ENCODE results near the gene DPF1. TPM values are rescaled to one million over a fixed set of nuclear protein-coding genes. Genes with fewer than 3 reads are reported as not detected.

DPF1 gene
- total RNA-seq, 2 donors from 2014 or later = 1.8 TPM; not detected in 1

- intact Hi-C loops (cut with DNase I) = no loop called here
- TF ChIP-seq POLR2AphosphoS5 (IDR thresholded peaks at IDR 0.05) (no peak), CTCF (IDR thresholded peaks at IDR 0.05) (no peak), POLR2A (IDR thresholded peaks at IDR 0.05) (no peak)
- 96% methylated on average over 14 of the region's 14 CpGs for WGBS
- Histone ChIP-seq H3K9me3 (no peaks in the 10 kb centered on the region), H3K36me3 (peaks cover 0 to 4% of the 10 kb centered on the region in 2 donors), H3K4me1 (replicated peaks) (no peaks in the 10 kb centered on the region), H3K4me3 (no peak overlapping the region), H3K27me3 (replicated peaks; ENCODE audit: insufficient read depth) (no peaks in the 10 kb centered on the region), H3K27ac (no peak overlapping the region)
- no peak for DNase-seq (ENCODE audit: low spot score)
Observed at GRCh38 chr19:38202504-38202903, 21.5 kb downstream of the DPF1 start.

- no peak for DNase-seq (ENCODE audit: low spot score)
Observed at GRCh38 chr19:38201731-38202130, 22.3 kb downstream of the DPF1 start.

GRCh38 chr19:38199340-38199739 is 24.7 kb downstream of the DPF1 start:
- Histone ChIP-seq H3K36me3 (peaks cover 0 to 4% of the 10 kb centered on the region in 2 donors), H3K27ac (no peak overlapping the region), H3K27me3 (replicated peaks; ENCODE audit: insufficient read depth) (no peaks in the 10 kb centered on the region), H3K4me3 (no peak overlapping the region), H3K4me1 (replicated peaks) (no peaks in the 10 kb centered on the region), H3K9me3 (no peaks in the 10 kb centered on the region)
- intact Hi-C loops (cut with DNase I) = no loop called here
- 80% methylated on average over 11 of the region's 11 CpGs for WGBS
- no peak for TF ChIP-seq CTCF (IDR thresholded peaks at IDR 0.05)
- TF ChIP-seq POLR2A (IDR thresholded peaks at IDR 0.05) = no peak
- TF ChIP-seq POLR2AphosphoS5 (IDR thresholded peaks at IDR 0.05) = no peak
- no peak for DNase-seq (ENCODE audit: low spot score)

More at GRCh38 chr19:38201731-38202130, 22.3 kb downstream of the DPF1 start:
- intact Hi-C loops (cut with DNase I) = no loop called here
- no peaks in the 10 kb centered on the region for H3K4me1 ChIP-seq (replicated peaks)
- no peak overlapping the region for H3K4me3 ChIP-seq
- no peaks in the 10 kb centered on the region for H3K27me3 ChIP-seq (replicated peaks; ENCODE audit: insufficient read depth)
- H3K27ac ChIP-seq = no peak overlapping the region
- H3K9me3 ChIP-seq = no peaks in the 10 kb centered on the region
- peaks cover 0 to 4% of the 10 kb centered on the region in 2 donors for H3K36me3 ChIP-seq
- 93% methylated on average over 15 of the region's 15 CpGs for WGBS
- TF ChIP-seq POLR2A (IDR thresholded peaks at IDR 0.05) (no peak), POLR2AphosphoS5 (IDR thresholded peaks at IDR 0.05) (no peak), CTCF (IDR thresholded peaks at IDR 0.05) (no peak)

- Histone ChIP-seq H3K27me3 (replicated peaks; ENCODE audit: insufficient read depth) (no peaks in the 10 kb centered on the region), H3K36me3 (peaks cover 0 to 4% of the 10 kb centered on the region in 2 donors), H3K27ac (no peak overlapping the region), H3K4me1 (replicated peaks) (no peaks in the 10 kb centered on the region), H3K4me3 (no peak overlapping the region), H3K9me3 (no peaks in the 10 kb centered on the region)
- TF ChIP-seq POLR2A (IDR thresholded peaks at IDR 0.05) (no peak), CTCF (IDR thresholded peaks at IDR 0.05) (no peak), POLR2AphosphoS5 (IDR thresholded peaks at IDR 0.05) (no peak)
- DNase-seq (ENCODE audit: low spot score) = no peak
- intact Hi-C loops (cut with DNase I) = no loop called here
- 90% methylated on average over 25 of the region's 25 CpGs for WGBS
Observed at GRCh38 chr19:38197937-38198704, 25.9 kb downstream of the DPF1 start.
